ENCODE data around the gene USP14. TPM values are rescaled to one million over a fixed set of nuclear protein-coding genes. Genes with fewer than 3 reads are reported as not detected.
"Not testable (repeated sequence)": the region's sequence is repeated elsewhere in the genome, so short reads cannot be mapped to it uniquely, and the experiment has no call there.

Gene USP14
- 10 to 100 TPM; 73.2 to 79.7 TPM for total RNA-seq

- DNase-seq (ENCODE audit: low spot score) (peak; percentile 98), ATAC-seq (peak; percentile 98)
- Mint-ChIP-seq H3K4me1 (ENCODE audit: low read depth in 2 of 2) (peaks cover 17 to 25% of the 10 kb centered on the region in 2 donors), H3K36me3 (no peaks in the 10 kb centered on the region), H3K27ac (peak within 1 kb of the TSS; percentile 86 to 90), H3K27me3 (no peaks in the 10 kb centered on the region), H3K9me3 (no peaks in the 10 kb centered on the region), H3K4me3 (peak within 1 kb of the TSS; percentile 94)
Observed at GRCh38 chr18:158128-159036, at the start of gene USP14. Gene USP14 (plus strand): TSS chr18:158557. CDS start chr18:158699, 142 bp downstream.

GRCh38 chr18:108665-109063, 49.7 kb upstream of the USP14 start:
- peaks cover 24% of the 10 kb centered on the region for H3K9me3 Mint-ChIP-seq
- H3K4me1 Mint-ChIP-seq (ENCODE audit: low read depth in 2 of 2); H3K27me3 Mint-ChIP-seq; DNase-seq (ENCODE audit: low spot score); H3K4me3 Mint-ChIP-seq; H3K27ac Mint-ChIP-seq: not testable (repeated sequence)
- H3K36me3 Mint-ChIP-seq = peaks cover 20% of the 10 kb centered on the region
- peak; percentile 1 to 34 for ATAC-seq

GRCh38 chr18:109130-109921, 49.0 kb upstream of the USP14 start:
- H3K27me3 Mint-ChIP-seq; H3K27ac Mint-ChIP-seq; H3K4me1 Mint-ChIP-seq (ENCODE audit: low read depth in 2 of 2); H3K4me3 Mint-ChIP-seq; DNase-seq (ENCODE audit: low spot score): not testable (repeated sequence)
- peaks cover 24% of the 10 kb centered on the region for H3K9me3 Mint-ChIP-seq
- ATAC-seq = peak; percentile 46 to 54
- peaks cover 20% of the 10 kb centered on the region for H3K36me3 Mint-ChIP-seq

GRCh38 chr18:109922-110261, 48.5 kb upstream of the USP14 start:
- not testable (repeated sequence) for DNase-seq (ENCODE audit: low spot score); H3K27ac Mint-ChIP-seq; H3K4me3 Mint-ChIP-seq; H3K27me3 Mint-ChIP-seq; H3K4me1 Mint-ChIP-seq (ENCODE audit: low read depth in 2 of 2); ATAC-seq
- Mint-ChIP-seq H3K9me3 (peaks cover 24% of the 10 kb centered on the region), H3K36me3 (peaks cover 20% of the 10 kb centered on the region)

DNA sequence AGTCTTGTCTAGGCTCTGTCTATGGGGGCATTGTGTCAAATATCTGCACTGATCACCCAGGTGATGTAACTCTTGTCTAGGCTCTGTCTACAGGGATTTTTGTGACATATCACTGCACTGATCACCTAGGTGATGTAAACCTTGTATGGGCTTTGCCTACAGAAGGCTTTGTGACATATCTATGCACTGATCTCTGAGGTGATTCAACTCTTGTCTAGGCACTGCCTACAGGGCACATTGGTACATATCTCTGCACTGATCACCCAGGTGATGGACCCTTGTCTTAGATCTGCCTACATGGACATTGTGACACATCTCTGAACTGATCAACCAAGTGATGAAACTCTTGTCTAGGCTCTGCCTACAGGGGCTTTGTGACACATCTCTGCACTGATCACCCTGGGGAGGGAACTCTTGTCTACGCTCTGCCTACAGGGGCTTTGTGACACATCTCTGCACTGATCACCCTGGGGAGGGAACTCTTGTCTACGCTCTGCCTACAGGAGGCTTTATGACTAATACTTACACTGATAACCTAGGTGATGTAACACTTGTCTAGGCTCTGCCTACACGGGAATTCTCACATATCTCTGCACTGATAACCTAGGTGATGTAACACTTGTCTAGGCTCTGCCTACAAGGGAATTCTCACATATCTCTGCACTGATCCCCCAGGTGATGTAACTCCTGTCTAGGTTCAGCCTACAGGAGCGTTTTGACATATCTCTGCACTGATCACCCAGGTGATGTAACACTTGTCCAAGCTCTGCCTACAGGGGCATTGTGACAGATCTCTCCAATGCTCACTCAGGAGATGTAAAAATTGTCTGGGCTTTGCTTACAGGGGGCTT, 47.8 kb upstream of the USP14 start:
- not testable (repeated sequence) for ATAC-seq; H3K4me3 Mint-ChIP-seq; H3K27me3 Mint-ChIP-seq; H3K4me1 Mint-ChIP-seq (ENCODE audit: low read depth in 2 of 2)
- Mint-ChIP-seq H3K36me3 (peaks cover 20% of the 10 kb centered on the region), H3K9me3 (peaks cover 24% of the 10 kb centered on the region), H3K27ac (peak overlapping the region in 1 of 2 donors; percentile 55)
- DNase-seq (ENCODE audit: low spot score) = peak; percentile 80

DNA sequence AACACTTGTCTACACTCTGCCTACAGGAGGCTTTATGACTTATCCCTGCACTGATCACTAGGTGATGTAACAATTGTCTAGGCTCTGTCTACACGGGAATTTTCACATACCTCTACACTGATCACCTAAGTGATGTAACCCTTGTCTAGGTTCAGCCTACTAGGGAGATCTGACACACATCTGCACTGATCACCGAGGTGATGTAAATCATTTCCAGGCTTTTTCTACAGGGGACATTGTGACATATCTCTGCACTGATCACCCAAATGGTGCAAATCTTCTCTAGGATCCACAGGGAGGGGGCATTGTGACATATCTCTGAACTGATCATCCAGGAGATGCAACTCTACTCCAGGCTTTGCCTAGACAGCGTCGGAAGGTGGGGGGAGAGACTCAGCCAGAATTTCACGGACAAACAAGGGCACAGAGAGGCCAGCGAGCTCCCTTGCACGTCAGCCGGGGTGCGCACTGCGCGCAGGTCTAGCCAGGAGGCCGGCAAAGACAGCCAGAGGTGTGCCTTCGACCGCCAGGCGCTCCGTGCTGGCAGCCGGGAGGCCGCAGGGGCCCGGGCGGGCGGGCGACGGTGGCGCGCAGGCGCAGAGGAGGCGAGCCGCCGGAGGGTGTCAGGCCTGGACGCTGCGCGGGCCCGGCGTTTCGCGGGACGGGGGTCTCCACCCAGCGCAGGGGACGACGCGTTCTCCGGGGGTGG, 46.9 kb upstream of the USP14 start:
- DNase-seq (ENCODE audit: low spot score) = peak; percentile 75
- H3K4me3 Mint-ChIP-seq = peak overlapping the region; percentile 72
- peak overlapping the region in 1 of 2 donors; percentile 55 for H3K27ac Mint-ChIP-seq
- peaks cover 24% of the 10 kb centered on the region for H3K9me3 Mint-ChIP-seq
- peaks cover 0 to 3% of the 10 kb centered on the region in 2 donors for H3K27me3 Mint-ChIP-seq
- peaks cover 5 to 6% of the 10 kb centered on the region in 2 donors for H3K4me1 Mint-ChIP-seq (ENCODE audit: low read depth in 2 of 2)
- peaks cover 20% of the 10 kb centered on the region for H3K36me3 Mint-ChIP-seq
- ATAC-seq = peak in 1 of 2 donors; percentile 26

- Mint-ChIP-seq H3K36me3 (peaks cover 18% of the 10 kb centered on the region), H3K9me3 (peaks cover 19% of the 10 kb centered on the region)
- H3K4me1 Mint-ChIP-seq (ENCODE audit: low read depth in 2 of 2); H3K4me3 Mint-ChIP-seq; H3K27ac Mint-ChIP-seq; DNase-seq (ENCODE audit: low spot score); ATAC-seq; H3K27me3 Mint-ChIP-seq: not testable (repeated sequence)
Observed at GRCh38 chr18:112015-112733, 46.2 kb upstream of the USP14 start.

- not testable (repeated sequence) for H3K4me1 Mint-ChIP-seq (ENCODE audit: low read depth in 2 of 2); H3K36me3 Mint-ChIP-seq; H3K4me3 Mint-ChIP-seq; H3K27ac Mint-ChIP-seq; H3K9me3 Mint-ChIP-seq; DNase-seq (ENCODE audit: low spot score); ATAC-seq; H3K27me3 Mint-ChIP-seq
Observed at GRCh38 chr18:120539-121260, 37.7 kb upstream of the USP14 start.

DNA sequence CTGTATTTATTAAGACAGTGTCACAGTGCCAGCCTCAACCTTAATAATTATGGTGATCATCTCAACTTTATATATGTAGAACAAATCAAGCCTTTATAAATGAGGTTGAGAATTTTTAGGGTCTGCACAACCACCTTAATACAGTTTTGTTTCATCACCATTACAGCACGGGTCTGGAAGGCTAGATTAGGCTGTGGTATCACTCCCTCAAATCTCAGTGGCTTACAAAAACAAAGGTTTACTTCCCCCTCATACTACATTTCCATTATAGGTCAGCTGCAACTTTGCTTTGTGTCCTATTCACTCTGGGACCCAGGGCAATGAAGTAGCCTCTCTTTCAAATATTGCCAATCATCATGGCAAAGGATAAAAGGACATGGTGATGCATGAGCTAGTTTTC, 23.3 kb upstream of the USP14 start:
- H3K4me3 Mint-ChIP-seq = no peak overlapping the region
- no peak for ATAC-seq
- no peak overlapping the region for H3K27ac Mint-ChIP-seq
- DNase-seq (ENCODE audit: low spot score) = no peak
- no peaks in the 10 kb centered on the region for H3K9me3 Mint-ChIP-seq
- H3K36me3 Mint-ChIP-seq = peaks cover 5% of the 10 kb centered on the region
- H3K4me1 Mint-ChIP-seq (ENCODE audit: low read depth in 2 of 2) = no peaks in the 10 kb centered on the region
- H3K27me3 Mint-ChIP-seq = peaks cover under 1 to 5% of the 10 kb centered on the region in 2 donors

DNA sequence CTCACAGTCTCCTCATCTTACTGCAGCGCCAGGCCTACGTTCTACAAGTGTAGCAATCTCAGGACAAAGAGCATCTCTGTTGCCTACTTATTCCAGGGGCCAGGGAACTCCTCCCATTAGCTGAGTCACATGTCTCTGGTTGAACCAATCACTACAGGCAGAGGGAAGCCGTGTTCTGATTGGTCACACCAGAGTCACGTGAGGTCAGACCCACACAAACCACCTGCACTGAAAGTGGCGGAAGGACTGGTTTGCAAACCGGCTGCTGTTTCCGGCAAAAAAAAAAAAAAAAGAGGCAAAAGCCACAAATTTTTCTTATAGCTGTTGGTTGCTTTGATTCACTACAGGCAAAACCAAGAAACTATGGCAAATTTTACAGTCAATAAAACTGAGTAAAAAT, 21.9 kb upstream of the USP14 start:
- Mint-ChIP-seq H3K27ac (no peak overlapping the region), H3K4me1 (ENCODE audit: low read depth in 2 of 2) (no peaks in the 10 kb centered on the region)

GRCh38 chr18:137327-137726, 21.0 kb upstream of the USP14 start:
- Mint-ChIP-seq H3K9me3 (no peaks in the 10 kb centered on the region), H3K4me1 (ENCODE audit: low read depth in 2 of 2) (no peaks in the 10 kb centered on the region), H3K27ac (no peak overlapping the region), H3K4me3 (no peak overlapping the region), H3K27me3 (peaks cover 2 to 18% of the 10 kb centered on the region in 2 donors), H3K36me3 (no peaks in the 10 kb centered on the region)
- no peak for ATAC-seq
- DNase-seq (ENCODE audit: low spot score) = no peak

More for the DNA sequence above, 21.9 kb upstream of the USP14 start:
- DNase-seq (ENCODE audit: low spot score) = no peak
- no peak overlapping the region for H3K4me3 Mint-ChIP-seq
- no peaks in the 10 kb centered on the region for H3K9me3 Mint-ChIP-seq
- peaks cover 2 to 11% of the 10 kb centered on the region in 2 donors for H3K27me3 Mint-ChIP-seq
- peak; percentile 50 to 66 for ATAC-seq
- H3K36me3 Mint-ChIP-seq = no peaks in the 10 kb centered on the region

All from natural killer cell treated with Interleukin-12 subunit alpha and Interleukin-12 subunit beta and Interleukin-15 and Interleukin-18, amount 100 ng/mL, for 72 hours (primary cell).